T1000 (cell line): ENCODE results near the gene PATJ.
"Not testable (repeated sequence)": the region's sequence is repeated elsewhere in the genome, so short reads cannot be mapped to it uniquely, and the experiment has no call there.

Experiments
- DNase-seq: peaks from one replicate; lab custom pipeline; 2025; ENCODE audit warnings: mixed read lengths; lab: John Stamatoyannopoulos, UW

The PATJ gene

GRCh38 chr1:62176597-62177312 lies 434.5 kb downstream of the PATJ start:
- no peak for DNase-seq

- DNase-seq, result no peak
These were observed 435.3 kb downstream of the PATJ start for GRCh38 chr1:62177621-62178020.

GRCh38 chr1:62178372-62178771 lies 436.1 kb downstream of the PATJ start:
- no peak for DNase-seq

GRCh38 chr1:62180054-62180453 lies 437.8 kb downstream of the PATJ start:
- not testable (repeated sequence) for DNase-seq

GRCh38 chr1:62180639-62181038 lies 438.4 kb downstream of the PATJ start:
- DNase-seq, result no peak

GRCh38 chr1:62181532-62181931 lies 439.3 kb downstream of the PATJ start:
- DNase-seq, result no peak

GRCh38 chr1:62182157-62182556 lies 439.9 kb downstream of the PATJ start:
- DNase-seq, result not testable (repeated sequence)

- DNase-seq, result not testable (repeated sequence)
These were observed 441.1 kb downstream of the PATJ start for GRCh38 chr1:62183164-62184020.

GRCh38 chr1:62184336-62184735 lies 442.1 kb downstream of the PATJ start:
- no peak for DNase-seq

- not testable (repeated sequence) for DNase-seq
These were observed 443.0 kb downstream of the PATJ start for GRCh38 chr1:62185233-62185632.

- DNase-seq, result no peak
These were observed 443.4 kb downstream of the PATJ start for GRCh38 chr1:62185677-62186076.

- DNase-seq, result no peak
These were observed 445.3 kb downstream of the PATJ start for GRCh38 chr1:62187548-62187947.

GRCh38 chr1:62188111-62188510 lies 445.8 kb downstream of the PATJ start:
- DNase-seq, result no peak

- DNase-seq, result no peak
These were observed 452.6 kb downstream of the PATJ start, which contains the start of gene L1TD1 for GRCh38 chr1:62194651-62195544. Gene L1TD1 (plus strand): TSS chr1:62194849. CDS start chr1:62206629, 11,780 bp downstream.

GRCh38 chr1:62196086-62196690 lies 453.9 kb downstream of the PATJ start:
- DNase-seq, result no peak

GRCh38 chr1:62198069-62198780 lies 455.9 kb downstream of the PATJ start:
- DNase-seq, result no peak

- no peak for DNase-seq
These were observed 456.5 kb downstream of the PATJ start for GRCh38 chr1:62198781-62199125.

- no peak for DNase-seq
These were observed 464.9 kb downstream of the PATJ start for GRCh38 chr1:62207187-62207586.

- DNase-seq, result no peak
These were observed 465.8 kb downstream of the PATJ start for GRCh38 chr1:62208087-62208486.

GRCh38 chr1:62208970-62209369 lies 466.7 kb downstream of the PATJ start:
- no peak for DNase-seq
